Endothelial cell (in vitro differentiated cells): Measurements from ENCODE around the gene TBC1D4. TPM values are rescaled to one million over a fixed set of nuclear protein-coding genes. Genes with fewer than 3 reads are reported as not detected.

Experiments
- DNase-seq: peaks from one replicate; pipeline ENCODE4 v3.0.0; 2021; ENCODE audit warnings: low spot score
- H3K27ac Mint-ChIP-seq: one replicate; pipeline ENCODE4 v1.8.0; 2021; ENCODE audit warnings: mixed read lengths, inconsistent platforms; ENCODE audit not compliant: unreplicated experiment
- H3K27me3 Mint-ChIP-seq: one replicate; pipeline ENCODE4 v1.8.0; 2021; ENCODE audit warnings: mild to moderate bottlenecking, moderate library complexity, mixed read lengths, inconsistent platforms; ENCODE audit not compliant: unreplicated experiment
- H3K36me3 Mint-ChIP-seq: one replicate; pipeline ENCODE4 v1.8.0; 2021; ENCODE audit warnings: mild to moderate bottlenecking, low read depth, mixed read lengths, inconsistent platforms; ENCODE audit not compliant: unreplicated experiment
- H3K4me1 Mint-ChIP-seq: one replicate; pipeline ENCODE4 v1.8.0; 2021; ENCODE audit warnings: mild to moderate bottlenecking, mixed read lengths, inconsistent platforms; ENCODE audit not compliant: unreplicated experiment
- H3K4me3 Mint-ChIP-seq: one replicate; pipeline ENCODE4 v1.8.0; 2021; ENCODE audit warnings: mild to moderate bottlenecking, mixed read lengths, inconsistent platforms; ENCODE audit not compliant: unreplicated experiment
- H3K9me3 Mint-ChIP-seq: one replicate; pipeline ENCODE4 v1.8.0; 2021; ENCODE audit warnings: mixed read lengths, inconsistent platforms; ENCODE audit not compliant: unreplicated experiment
- CTCF ChIP-seq: fragments of 200-600 bp; sonication (generic); IDR thresholded peaks from one replicate; pipeline ENCODE4 v1.5.0; 2021; ENCODE audit warnings: antibody characterized with exemption; ENCODE audit not compliant: unreplicated experiment
- total RNA-seq: library from RNA; stranded (reverse); fragmentation: NEBNext Ultra II Directional; extraction: Animal tissue kit (Norgen Biotek cat#: 25700); gene quantifications from one replicate; pipeline ENCODE4 v1.2.1, GENCODE V29; 2021; ENCODE audit not compliant: unreplicated experiment

Gene TBC1D4
- total RNA-seq, 1 donor from 2014 or later: 47.2 TPM

- no peak overlapping the region for H3K4me3 Mint-ChIP-seq
Observed at GRCh38 chr13:75514080-75514995, 32.4 kb upstream of the TBC1D4 start.

GRCh38 chr13:75513271-75513670 lies 31.3 kb upstream of the TBC1D4 start:
- no peak for TF ChIP-seq CTCF
- Mint-ChIP-seq H3K36me3 (no peaks in the 10 kb centered on the region), H3K4me1 (no peaks in the 10 kb centered on the region), H3K9me3 (no peaks in the 10 kb centered on the region), H3K27me3 (peaks cover 1% of the 10 kb centered on the region), H3K27ac (no peak overlapping the region), H3K4me3 (no peak overlapping the region)
- DNase-seq: no peak

More at GRCh38 chr13:75514080-75514995, 32.4 kb upstream of the TBC1D4 start:
- Mint-ChIP-seq H3K36me3 (no peaks in the 10 kb centered on the region), H3K27ac (no peak overlapping the region), H3K9me3 (no peaks in the 10 kb centered on the region), H3K27me3 (peaks cover 1% of the 10 kb centered on the region), H3K4me1 (no peaks in the 10 kb centered on the region)
- no peak for TF ChIP-seq CTCF
- DNase-seq: no peak

GRCh38 chr13:75512253-75512652 lies 30.3 kb upstream of the TBC1D4 start:
- TF ChIP-seq CTCF: no peak
- Mint-ChIP-seq H3K27ac (no peak overlapping the region), H3K4me1 (no peaks in the 10 kb centered on the region), H3K27me3 (peaks cover 1% of the 10 kb centered on the region), H3K4me3 (no peak overlapping the region), H3K36me3 (no peaks in the 10 kb centered on the region), H3K9me3 (no peaks in the 10 kb centered on the region)
- DNase-seq: no peak

GRCh38 chr13:75511051-75511625 lies 29.2 kb upstream of the TBC1D4 start:
- no peak for TF ChIP-seq CTCF
- no peak overlapping the region for H3K27ac Mint-ChIP-seq
- H3K36me3 Mint-ChIP-seq: no peaks in the 10 kb centered on the region
- no peak for DNase-seq
- H3K9me3 Mint-ChIP-seq: no peaks in the 10 kb centered on the region
- H3K4me1 Mint-ChIP-seq: no peaks in the 10 kb centered on the region
- H3K27me3 Mint-ChIP-seq: peaks cover 1% of the 10 kb centered on the region
- no peak overlapping the region for H3K4me3 Mint-ChIP-seq
